HG03196 (cell line): ENCODE measurements around the gene CREB5.
"Not testable (repeated sequence)": the region's sequence is repeated elsewhere in the genome, so short reads cannot be mapped to it uniquely, and the experiment has no call there.

ENCODE experiments used
- ATAC-seq: cut with Tn5 transposase; IDR thresholded peaks from one replicate; pipeline ENCODE4 v1.9.1; 2021; ENCODE audit not compliant: unreplicated experiment

The CREB5 gene

GRCh38 chr7:28799619-28800018 is 387.3 kb downstream of the CREB5 start:
- no peak for ATAC-seq

GRCh38 chr7:28800150-28800549 is 387.8 kb downstream of the CREB5 start:
- no peak for ATAC-seq

GRCh38 chr7:28802450-28802849 is 390.1 kb downstream of the CREB5 start:
- no peak for ATAC-seq

GRCh38 chr7:28804157-28804556 is 391.8 kb downstream of the CREB5 start:
- ATAC-seq, result no peak

GRCh38 chr7:28804990-28805389 is 392.7 kb downstream of the CREB5 start:
- no peak for ATAC-seq

- no peak for ATAC-seq
Observed at GRCh38 chr7:28806841-28807240, 394.5 kb downstream of the CREB5 start.

- no peak for ATAC-seq
Observed at GRCh38 chr7:28807396-28807994, 395.2 kb downstream of the CREB5 start.

- no peak for ATAC-seq
Observed at GRCh38 chr7:28808796-28809533, 396.6 kb downstream of the CREB5 start.

- ATAC-seq, result no peak
Observed at GRCh38 chr7:28811008-28811407, 398.7 kb downstream of the CREB5 start.

- no peak for ATAC-seq
Observed at GRCh38 chr7:28811701-28812430, 399.5 kb downstream of the CREB5 start.

GRCh38 chr7:28812616-28813015 is 400.3 kb downstream of the CREB5 start:
- no peak for ATAC-seq

GRCh38 chr7:28813243-28813962 is 401.1 kb downstream of the CREB5 start:
- no peak for ATAC-seq

GRCh38 chr7:28815369-28815927 is 403.1 kb downstream of the CREB5 start:
- ATAC-seq, result peak; percentile 35

GRCh38 chr7:28815928-28816373 is 403.6 kb downstream of the CREB5 start:
- peak; percentile 84 for ATAC-seq

- ATAC-seq, result no peak
Observed at GRCh38 chr7:28818996-28819395, 406.7 kb downstream of the CREB5 start.

- no peak for ATAC-seq
Observed at GRCh38 chr7:28823582-28823981, 411.3 kb downstream of the CREB5 start.

- ATAC-seq, result not testable (repeated sequence)
Observed at GRCh38 chr7:28825817-28826448, 413.6 kb downstream of the CREB5 start.

GRCh38 chr7:28830846-28831245 is 418.5 kb downstream of the CREB5 start:
- no peak for ATAC-seq

GRCh38 chr7:28832669-28833068 is 420.4 kb downstream of the CREB5 start:
- ATAC-seq, result no peak

- ATAC-seq, result no peak
Observed at GRCh38 chr7:28835800-28836199, 423.5 kb downstream of the CREB5 start.

- ATAC-seq, result no peak
Observed at GRCh38 chr7:28836716-28837115, 424.4 kb downstream of the CREB5 start.
